GM13976 (cell line): ENCODE data around the gene MOBP.

Experiments
- DNase-seq: peaks from one replicate; pipeline ENCODE4 v3.0.0; 2012; ENCODE audit warnings: low spot score
- in situ Hi-C: fragments of 300-500 bp; cut with MboI; formaldehyde crosslinking; loops from one replicate; pipeline ENCODE4 v1.12.0; 2022; ENCODE audit warnings: low sequenced_read_pairs, mixed read lengths, inconsistent platforms; ENCODE audit not compliant: unreplicated experiment
- TF ChIP-seq, protein P1 (sequence below): IDR thresholded peaks from 2 replicates; pipeline ENCODE4 v1.5.1; 2012; ENCODE audit warnings: borderline replicate concordance, mild to moderate bottlenecking; ENCODE audit not compliant: insufficient read depth; ENCODE audit errors: extremely low read depth, missing control alignments, control extremely low read depth

The MOBP gene

DNA sequence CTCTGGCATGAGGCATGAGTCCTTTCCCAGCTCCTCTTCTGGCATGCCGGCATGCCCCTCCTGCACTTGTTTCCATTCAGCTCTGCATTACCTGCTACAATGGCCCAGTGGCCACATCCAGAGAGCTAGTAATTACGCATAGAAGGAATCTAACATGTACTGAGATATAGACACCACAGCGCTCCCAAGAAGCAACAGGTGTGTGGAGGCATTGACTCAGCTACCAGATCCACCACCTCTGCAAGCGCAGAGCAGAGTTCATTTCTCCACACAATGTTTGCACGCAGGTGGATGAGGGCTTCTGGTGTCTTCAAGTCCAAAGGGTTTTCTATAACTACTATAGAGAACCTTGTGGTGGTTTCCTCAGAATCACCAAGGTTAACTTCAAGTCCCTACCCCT lies 4.2 kb downstream of the MOBP start:
- in situ Hi-C loops = no loop called here
- DNase-seq = no peak
- TF ChIP-seq, protein P1, sequence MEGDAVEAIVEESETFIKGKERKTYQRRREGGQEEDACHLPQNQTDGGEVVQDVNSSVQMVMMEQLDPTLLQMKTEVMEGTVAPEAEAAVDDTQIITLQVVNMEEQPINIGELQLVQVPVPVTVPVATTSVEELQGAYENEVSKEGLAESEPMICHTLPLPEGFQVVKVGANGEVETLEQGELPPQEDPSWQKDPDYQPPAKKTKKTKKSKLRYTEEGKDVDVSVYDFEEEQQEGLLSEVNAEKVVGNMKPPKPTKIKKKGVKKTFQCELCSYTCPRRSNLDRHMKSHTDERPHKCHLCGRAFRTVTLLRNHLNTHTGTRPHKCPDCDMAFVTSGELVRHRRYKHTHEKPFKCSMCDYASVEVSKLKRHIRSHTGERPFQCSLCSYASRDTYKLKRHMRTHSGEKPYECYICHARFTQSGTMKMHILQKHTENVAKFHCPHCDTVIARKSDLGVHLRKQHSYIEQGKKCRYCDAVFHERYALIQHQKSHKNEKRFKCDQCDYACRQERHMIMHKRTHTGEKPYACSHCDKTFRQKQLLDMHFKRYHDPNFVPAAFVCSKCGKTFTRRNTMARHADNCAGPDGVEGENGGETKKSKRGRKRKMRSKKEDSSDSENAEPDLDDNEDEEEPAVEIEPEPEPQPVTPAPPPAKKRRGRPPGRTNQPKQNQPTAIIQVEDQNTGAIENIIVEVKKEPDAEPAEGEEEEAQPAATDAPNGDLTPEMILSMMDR = no peak

DNA sequence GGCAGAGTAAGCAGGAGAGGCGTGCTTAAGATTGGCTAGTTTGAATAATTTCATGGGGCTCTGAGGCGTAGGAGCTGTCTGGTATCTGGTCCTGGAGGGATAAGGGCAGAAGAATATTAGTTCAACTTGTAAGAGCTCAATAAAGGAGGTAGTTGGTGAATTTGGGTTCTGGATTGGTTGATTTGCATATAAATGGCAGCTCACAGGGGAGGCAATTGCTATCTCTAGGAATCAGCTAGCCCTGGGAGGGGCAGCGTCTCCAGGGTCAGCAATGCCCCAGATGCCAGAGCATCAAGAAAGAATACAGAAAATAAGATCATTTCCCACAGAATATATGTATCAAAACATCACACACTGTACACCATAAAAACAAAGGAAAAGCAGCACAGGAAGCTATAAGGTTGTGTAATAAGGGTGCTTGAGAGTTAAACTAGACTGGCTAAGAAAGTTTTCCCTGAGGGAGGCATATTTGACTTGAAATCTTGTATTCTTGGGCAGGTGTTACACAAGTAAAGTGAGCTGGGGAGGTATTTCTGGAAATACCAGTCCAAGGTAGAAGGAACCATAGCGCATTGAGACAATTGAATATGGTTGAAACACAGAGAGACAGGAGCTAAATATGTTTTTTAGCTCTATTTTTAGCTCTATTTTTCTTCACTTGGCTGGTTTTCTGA lies 6.1 kb downstream of the MOBP start:
- in situ Hi-C loops = no loop called here
- no peak for DNase-seq
- TF ChIP-seq, protein P1 = no peak

DNA sequence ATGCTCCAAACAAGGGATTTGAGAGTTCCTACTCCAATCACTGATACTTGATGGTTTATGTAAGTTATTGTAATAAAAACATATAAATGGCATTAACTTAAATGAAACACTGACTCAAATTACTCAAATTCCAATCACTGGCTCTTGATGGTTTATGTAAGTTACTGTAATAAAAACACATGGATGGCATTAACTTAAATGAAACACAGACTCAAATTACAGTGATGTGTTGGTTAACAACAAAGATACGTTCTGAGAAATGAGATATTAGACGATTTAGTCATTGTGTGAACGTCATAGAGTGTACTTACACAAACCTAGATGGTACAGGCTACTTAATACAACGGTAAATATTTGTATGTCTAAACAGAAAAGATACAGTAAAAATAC lies 6.6 kb downstream of the MOBP start:
- DNase-seq = no peak
- TF ChIP-seq, protein P1 = no peak
- in situ Hi-C loops = no loop called here

DNA sequence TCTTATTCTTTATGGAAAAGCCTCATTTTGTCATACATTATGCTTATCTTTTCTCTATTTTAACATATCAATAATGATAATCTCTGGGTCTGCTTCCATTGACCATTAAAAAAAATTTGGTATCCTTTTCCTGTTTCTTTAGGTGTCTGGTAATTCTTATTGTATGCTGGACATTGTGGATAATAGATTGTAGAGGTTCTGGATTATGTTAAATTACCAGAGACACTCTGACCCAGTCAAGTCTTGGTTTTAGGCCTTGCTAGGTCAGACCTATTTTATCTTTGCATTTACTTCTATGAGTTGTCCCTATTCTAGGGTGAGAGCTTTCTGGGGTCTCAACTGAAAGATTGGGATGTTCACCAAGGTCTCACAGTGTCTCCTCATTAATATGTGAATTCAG lies 9.3 kb downstream of the MOBP start:
- no peak for DNase-seq
- TF ChIP-seq, protein P1 = no peak
- in situ Hi-C loops = no loop called here

DNA sequence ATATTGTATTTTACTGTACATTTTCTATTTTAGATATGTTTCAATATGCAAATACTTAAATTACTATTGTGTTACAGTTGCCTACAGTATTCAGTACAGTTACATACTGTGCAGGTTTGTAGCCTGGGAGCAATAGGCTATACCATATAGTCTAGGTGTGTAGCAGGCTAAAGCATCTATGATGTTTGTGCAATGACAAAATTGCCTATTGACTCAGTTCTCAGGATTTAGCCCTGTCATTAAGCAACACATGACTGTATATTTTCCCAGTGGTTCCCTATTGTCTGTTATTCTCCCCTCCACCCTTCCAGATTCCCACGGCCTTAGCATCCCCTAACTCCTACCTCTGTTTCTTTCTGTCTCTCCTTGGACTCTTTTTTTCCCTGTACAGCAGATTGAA lies 10.7 kb downstream of the MOBP start:
- in situ Hi-C loops = no loop called here
- TF ChIP-seq, protein P1 = no peak
- DNase-seq = no peak

DNA sequence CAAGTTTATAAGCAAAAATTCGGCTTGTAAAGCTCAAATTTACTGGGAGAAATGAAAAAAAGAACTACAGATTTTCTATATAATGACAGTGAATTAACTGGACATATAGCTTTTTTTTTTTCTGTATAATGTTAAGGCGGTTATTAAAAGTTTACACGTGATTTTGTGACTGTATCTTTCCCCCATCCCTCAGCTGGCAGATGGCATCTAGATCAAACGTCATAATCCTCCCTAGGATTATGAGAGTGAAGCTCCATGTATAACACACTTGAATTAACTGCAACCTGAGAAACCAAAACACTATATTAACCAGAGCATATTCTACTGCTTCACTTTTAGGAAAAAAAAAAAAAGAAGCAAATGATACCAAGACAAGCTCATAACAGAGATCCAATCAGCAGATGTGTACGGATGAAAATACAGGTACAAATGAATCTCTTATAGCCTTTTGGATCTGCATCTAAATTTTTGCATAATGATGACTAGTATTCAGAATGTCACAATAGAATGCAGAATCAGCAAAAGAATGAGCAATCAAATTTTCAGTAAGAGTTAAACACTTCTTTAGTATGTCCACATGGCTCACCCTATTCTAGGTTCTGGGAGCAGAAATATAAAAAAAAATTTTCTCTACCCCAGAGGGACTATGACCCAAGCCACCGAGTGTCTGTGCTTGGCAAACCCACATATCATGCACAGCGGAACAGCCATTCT lies 12.4 kb downstream of the MOBP start:
- DNase-seq = no peak
- TF ChIP-seq, protein P1 = no peak
- in situ Hi-C loops = no loop called here
